NCI-H510A treated with DMSO at 0.1 percent for 48 hours (cell line): ENCODE data around the gene IZUMO1.
"Not testable (repeated sequence)": the region's sequence is repeated elsewhere in the genome, so short reads cannot be mapped to it uniquely, and the experiment has no call there.

Source experiments
- DNase-seq: peaks from one replicate; lab custom pipeline; 2025; lab: John Stamatoyannopoulos, UW

Gene IZUMO1

DNA sequence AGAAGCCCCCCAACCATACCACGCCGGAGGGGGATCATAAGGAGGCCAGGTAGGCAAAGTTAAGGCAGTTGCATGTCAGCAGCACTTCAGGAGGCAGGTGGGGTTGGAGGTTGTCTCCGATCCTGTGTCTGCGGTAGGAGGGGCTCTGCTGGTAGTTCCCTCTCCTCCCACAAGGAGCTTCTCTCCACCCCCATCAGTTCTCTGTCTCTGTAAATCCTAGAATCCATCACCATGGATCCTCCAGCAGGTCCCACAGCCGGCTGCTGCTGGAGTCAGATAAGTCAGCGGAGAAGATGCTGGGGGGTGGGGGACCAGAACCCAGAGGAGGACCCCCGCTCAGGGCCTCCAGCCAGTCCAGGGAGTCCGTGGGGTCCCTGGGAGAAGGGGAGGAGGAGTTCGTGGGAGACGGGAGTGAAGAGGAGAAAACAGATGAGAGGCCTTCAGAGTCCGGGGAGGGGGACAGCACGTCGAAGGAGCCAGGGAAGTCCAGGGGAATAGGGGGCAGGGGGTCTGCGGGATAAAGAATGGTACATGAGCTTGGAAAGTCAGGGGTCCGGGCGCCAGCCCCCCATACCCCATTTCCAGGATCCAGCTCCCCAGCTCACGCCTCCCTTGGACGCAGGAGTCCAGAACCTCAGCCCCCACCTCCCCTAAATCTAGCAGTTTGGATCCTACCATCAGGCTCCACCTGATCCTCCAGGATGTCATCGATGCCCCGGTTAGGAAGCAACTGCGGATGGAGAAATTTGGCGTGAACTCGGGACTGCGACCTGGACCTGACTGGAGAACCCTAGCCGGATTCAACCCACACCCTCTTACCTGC lies 33.5 kb downstream of the IZUMO1 start:
- peak; percentile 50 for DNase-seq

GRCh38 chr19:48711106-48711662 lies 35.5 kb downstream of the IZUMO1 start:
- DNase-seq = no peak

DNA sequence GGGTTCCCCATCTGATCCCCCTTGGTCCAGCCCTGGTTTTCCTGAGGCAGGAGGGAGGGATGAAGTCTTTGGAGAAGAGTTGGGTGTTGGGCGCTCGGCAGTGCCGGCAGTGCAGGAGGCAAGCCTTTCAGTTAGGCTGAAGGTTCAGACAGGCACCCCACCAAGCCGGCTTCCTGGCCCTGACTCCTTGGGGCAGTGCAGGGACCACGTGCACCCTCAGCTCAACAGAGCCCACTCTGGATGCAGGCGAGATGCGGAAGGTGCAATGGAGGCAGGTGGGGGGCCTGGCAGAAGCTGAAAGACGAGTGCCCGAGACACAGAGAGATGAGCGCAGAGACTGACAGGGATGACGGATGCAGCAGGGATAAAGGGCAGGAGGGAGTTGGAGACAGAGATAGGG lies 38.2 kb downstream of the IZUMO1 start:
- no peak for DNase-seq

- DNase-seq = peak; percentile 10
These were observed 41.3 kb downstream of the IZUMO1 start for GRCh38 chr19:48705431-48705830.

DNA sequence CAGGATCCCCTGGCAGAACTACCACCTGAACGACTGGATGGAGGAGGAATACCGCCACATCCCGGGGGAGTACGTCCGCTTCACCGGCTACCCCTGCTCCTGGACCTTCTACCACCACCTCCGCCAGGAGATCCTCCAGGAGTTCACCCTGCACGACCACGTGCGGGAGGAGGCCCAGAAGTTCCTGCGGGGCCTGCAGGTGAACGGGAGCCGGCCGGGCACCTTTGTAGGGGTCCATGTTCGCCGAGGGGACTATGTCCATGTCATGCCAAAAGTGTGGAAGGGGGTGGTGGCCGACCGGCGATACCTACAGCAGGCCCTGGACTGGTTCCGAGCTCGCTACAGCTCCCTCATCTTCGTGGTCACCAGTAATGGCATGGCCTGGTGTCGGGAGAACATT lies 43.4 kb downstream of the IZUMO1 start:
- no peak for DNase-seq

DNA sequence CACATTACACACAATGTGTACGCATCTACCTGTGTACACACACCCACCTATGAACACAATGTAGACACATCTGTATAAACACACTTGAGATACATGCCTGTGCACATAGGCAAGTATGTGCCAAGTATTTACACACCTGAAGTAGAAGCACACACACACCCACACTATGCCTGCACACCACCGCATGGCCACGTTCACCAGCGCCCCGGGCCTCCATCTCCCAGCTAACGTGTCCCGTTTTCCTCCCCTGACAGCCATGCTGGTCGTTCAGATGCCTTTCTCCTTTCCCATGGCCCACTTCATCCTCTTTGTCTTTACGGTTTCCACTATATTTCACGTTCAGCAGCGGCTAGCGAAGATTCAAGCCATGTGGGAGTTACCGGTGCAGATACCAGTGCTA lies 44.0 kb downstream of the IZUMO1 start:
- no peak for DNase-seq

- DNase-seq = no peak
These were observed 48.7 kb downstream of the IZUMO1 start for GRCh38 chr19:48698046-48698445.

DNA sequence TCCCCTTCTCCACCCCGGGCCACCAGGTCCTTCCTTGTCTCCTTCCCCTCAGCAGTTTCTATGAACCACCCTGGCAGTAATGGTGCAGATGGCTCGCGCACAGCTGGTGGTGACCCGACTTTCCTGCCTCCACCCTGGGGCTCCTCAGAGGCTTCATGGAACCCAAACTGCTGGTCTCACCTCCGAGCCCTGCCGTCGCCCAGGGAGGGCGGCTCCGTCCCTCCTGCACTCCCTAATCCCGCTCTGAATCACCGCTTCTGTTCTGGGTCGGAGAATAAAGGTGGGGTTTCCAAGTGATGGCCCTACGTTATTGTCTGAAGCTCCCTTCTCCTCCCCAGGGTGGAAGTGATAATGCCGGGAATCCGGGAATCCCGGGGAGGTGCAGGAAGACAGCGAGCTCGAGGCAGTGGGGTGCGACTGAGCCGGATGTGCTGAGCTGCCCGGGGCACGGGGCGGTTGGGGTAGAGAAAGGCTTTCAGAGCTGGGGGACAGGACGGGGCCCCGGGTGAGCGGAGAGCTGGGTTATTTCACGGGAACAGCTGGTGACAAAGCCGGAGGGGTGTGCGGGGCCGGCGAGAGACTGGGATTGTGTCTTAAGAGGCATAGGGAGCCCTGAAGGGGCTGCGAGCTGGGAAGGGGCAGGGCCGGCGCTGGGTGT lies 50.2 kb downstream of the IZUMO1 start:
- DNase-seq = no peak

- peak; percentile 88 for DNase-seq
These were observed 50.9 kb downstream of the IZUMO1 start, which contains the start of gene FUT2 for GRCh38 chr19:48695743-48696352. FUT2 (plus strand) TSS chr19:48695971; CDS start chr19:48702957, 6,986 bp downstream.

GRCh38 chr19:48693629-48694028 lies 53.1 kb downstream of the IZUMO1 start:
- not testable (repeated sequence) for DNase-seq
